ENCODE measurements around the gene CDH13.

- TF ChIP-seq CTCF (IDR thresholded peaks at IDR 0.05; ENCODE audit: insufficient read depth, low read length): no peak
- TF ChIP-seq POLR2AphosphoS5 (IDR thresholded peaks at IDR 0.05; ENCODE audit: low read depth): no peak
- TF ChIP-seq GABPA (IDR thresholded peaks at IDR 0.05; ENCODE audit: low read depth): no peak
Measured at GRCh38 chr16:82657239-82657638, 30.5 kb downstream of the CDH13 start.
